Inflammatory macrophage treated with lipopolysaccharide for 4 hours (primary cell): ENCODE measurements around the gene LY6G6F.

Source experiments
- DNase-seq: peaks from one replicate; pipeline ENCODE4 v3.0.0-alpha.2; 2020

LY6G6F gene

GRCh38 chr6:31706599-31706998, at the start of gene LY6G6F:
TSS of gene LY6G6F (plus strand) at chr6:31706866. CDS start at chr6:31706907, 41 bp downstream.
- DNase-seq: no peak

DNA sequence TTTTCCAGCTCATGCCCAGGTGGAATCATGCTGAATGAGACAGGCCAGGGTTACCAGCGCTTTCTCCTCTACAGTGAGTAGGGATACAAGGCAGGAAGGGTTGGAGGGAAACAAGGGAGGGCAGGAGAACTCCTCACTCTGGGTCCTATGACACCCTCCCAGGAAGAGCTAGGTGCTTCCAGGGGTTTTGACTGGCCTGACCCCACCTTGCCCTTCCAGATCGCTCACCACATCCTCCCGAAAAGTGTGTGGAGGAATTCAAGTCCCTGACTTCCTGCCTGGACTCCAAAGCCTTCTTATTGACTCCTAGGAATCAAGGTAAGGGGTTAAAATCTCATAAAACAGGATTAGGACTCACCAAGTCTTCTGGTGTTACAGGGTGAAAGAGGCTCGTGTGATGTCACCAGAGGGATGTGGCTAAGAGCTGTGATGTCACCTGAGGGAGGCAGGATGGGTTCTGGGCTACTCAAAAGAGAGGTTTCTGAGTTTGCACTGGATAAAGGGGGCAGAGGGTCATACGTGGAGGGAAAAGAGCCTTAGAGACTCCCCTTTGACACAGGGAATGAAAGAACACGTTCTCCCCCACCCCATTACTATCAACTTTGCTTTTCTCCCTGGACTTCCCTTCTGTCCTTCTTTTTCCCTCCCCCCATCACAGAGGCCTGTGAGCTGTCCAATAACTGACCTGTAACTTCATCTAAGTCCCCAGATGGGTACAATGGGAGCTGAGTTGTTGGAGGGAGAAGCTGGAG, 49.1 kb upstream of the LY6G6F start:
- peak; percentile 23 for DNase-seq

- DNase-seq: no peak
Measured at GRCh38 chr6:31658158-31658688, 48.4 kb upstream of the LY6G6F start.

GRCh38 chr6:31658983-31659648, 47.5 kb upstream of the LY6G6F start:
- no peak for DNase-seq

GRCh38 chr6:31659649-31660380, 46.9 kb upstream of the LY6G6F start:
- DNase-seq: peak; percentile 51

GRCh38 chr6:31660381-31661261, 46.0 kb upstream of the LY6G6F start, which contains the start of gene C6orf47:
TSS of gene C6orf47 (minus strand) at chr6:31660778. CDS start at chr6:31659947, 831 bp downstream.
- peak; percentile 86 for DNase-seq

DNA sequence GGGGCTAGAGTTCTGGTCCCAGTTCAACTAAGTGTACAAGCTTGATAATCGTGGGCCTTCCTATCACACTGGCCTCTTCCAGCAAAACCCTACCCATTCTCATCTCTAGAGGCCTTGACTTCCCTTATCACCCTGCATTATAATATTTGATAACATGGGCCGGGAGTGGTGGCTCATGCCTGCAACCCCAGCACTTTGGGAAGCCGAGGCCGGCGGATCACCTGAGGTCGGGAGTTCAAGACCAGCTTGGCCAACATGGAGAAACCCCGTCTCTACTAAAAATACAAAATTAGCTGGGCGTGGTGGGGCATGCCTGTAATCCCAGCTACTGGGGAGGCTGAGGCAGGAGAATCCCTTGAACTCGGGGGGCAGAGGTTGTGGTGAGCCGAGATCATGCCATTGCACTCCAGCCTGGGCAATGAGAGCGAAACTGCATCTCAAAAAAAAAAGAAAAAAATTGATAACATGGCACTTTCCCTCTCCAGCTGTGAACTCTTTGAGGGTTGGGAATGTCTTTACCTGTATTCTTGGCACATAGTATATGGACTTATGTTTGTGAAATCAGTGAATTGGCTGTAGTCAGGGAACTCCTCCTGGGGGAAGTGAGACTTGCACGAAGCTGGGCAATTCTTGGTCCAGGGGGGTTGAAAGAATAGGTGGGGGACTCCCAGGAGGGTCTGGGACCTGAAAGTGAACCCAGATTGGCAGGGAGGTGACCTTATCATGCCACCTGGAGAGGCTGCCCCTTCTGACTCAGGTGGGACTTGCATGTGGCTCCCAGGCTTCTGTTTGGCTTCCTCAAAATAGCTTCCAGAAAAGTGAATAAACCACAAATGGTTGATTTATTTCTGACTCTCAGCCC, 45.2 kb upstream of the LY6G6F start:
- DNase-seq: no peak

GRCh38 chr6:31662124-31662723, 44.4 kb upstream of the LY6G6F start:
- no peak for DNase-seq

- peak; percentile 74 for DNase-seq
Measured at GRCh38 chr6:31663126-31663960, 43.3 kb upstream of the LY6G6F start.

GRCh38 chr6:31663961-31664789, 42.5 kb upstream of the LY6G6F start:
- no peak for DNase-seq

GRCh38 chr6:31664790-31665500, 41.7 kb upstream of the LY6G6F start, which contains the start of gene GPANK1:
TSS of gene GPANK1 (minus strand) at chr6:31664997. CDS start at chr6:31664478, 519 bp downstream.
- peak; percentile 97 for DNase-seq

- DNase-seq: peak; percentile 98
Measured at GRCh38 chr6:31665501-31666336, 40.9 kb upstream of the LY6G6F start, which contains the start of gene CSNK2B. TSS of gene CSNK2B (plus strand) at chr6:31666080. CDS start at chr6:31666832, 752 bp downstream.

DNA sequence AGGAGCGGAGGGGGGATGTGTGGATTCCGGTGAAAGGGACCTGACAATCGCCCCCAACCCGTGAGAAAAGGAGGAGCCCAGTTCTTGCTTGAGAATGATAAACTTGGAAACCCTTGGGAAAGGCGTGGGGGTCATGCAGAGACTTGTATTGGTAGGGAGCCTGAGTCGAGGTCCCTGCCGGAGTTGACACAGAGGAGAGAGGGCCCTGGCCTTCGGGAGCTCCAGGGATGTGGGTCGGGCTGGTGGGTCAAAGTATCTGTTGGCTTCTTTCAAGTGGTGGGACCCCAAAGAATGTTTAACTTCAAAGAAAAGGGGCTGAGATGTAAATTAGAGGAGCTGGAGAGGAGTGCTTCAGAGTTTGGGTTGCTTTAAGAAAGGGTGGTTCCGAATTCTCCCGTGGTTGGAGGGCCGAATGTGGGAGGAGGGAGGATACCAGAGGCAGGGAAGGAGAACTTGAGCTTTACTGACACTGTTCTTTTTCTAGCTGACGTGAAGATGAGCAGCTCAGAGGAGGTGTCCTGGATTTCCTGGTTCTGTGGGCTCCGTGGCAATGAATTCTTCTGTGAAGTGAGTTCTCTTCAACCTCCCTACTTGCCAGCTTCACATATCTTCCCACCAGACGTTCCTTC, 40.2 kb upstream of the LY6G6F start:
- peak; percentile 72 for DNase-seq

- no peak for DNase-seq
Measured at GRCh38 chr6:31669676-31670075, 37.0 kb upstream of the LY6G6F start, which contains the start of gene LY6G5B. TSS of gene LY6G5B (plus strand) at chr6:31669976. CDS start at chr6:31670951, 975 bp downstream.

GRCh38 chr6:31676322-31676903, 30.3 kb upstream of the LY6G6F start:
- no peak for DNase-seq

GRCh38 chr6:31676904-31677303, 29.8 kb upstream of the LY6G6F start:
- no peak for DNase-seq
